Neutrophil (primary cell): ENCODE measurements around the gene SMIM28.
A peak's percentile ranks its signal among the peaks of the same experiment; 100 is the strongest.

Experiments used
- H3K27ac ChIP-seq: fragments of 200-600 bp; sonication (generic); 2 replicates; pipeline ENCODE4 v1.5.1; 2016; ENCODE audit warnings: mild to moderate bottlenecking, moderate library complexity
- H3K27me3 ChIP-seq: fragments of 200-600 bp; sonication (generic); 2 replicates; pipeline ENCODE4 v1.6.0; 2016; ENCODE audit warnings: mild to moderate bottlenecking
- H3K36me3 ChIP-seq: fragments of 200-600 bp; sonication (generic); 2 replicates; pipeline ENCODE4 v1.5.1; 2017
- H3K4me1 ChIP-seq, 2 experiments: fragments of 200-600 bp in 1 of 2; sonication (generic) in 1 of 2; 1 replicate in 1 of 2; 2 replicates in 1 of 2; pipeline versions ENCODE4 v1.5.1 to v1.6.1; 2013 to 2016; ENCODE audit warnings: low read depth in 1 of 2, low read length in 1 of 2, mild to moderate bottlenecking in 1 of 2, moderate library complexity in 1 of 2; ENCODE audit not compliant: control insufficient read depth in 1 of 2, insufficient read depth in 1 of 2
- H3K4me3 ChIP-seq, 2 experiments: fragments of 200-600 bp in 1 of 2; sonication (generic) in 1 of 2; 1 replicate in 1 of 2; 2 replicates in 1 of 2; pipeline ENCODE4 v1.5.1; 2013 to 2016; ENCODE audit warnings: low read depth in 1 of 2, low read length in 1 of 2, mild to moderate bottlenecking in 1 of 2, moderate library complexity in 1 of 2
- H3K9me3 ChIP-seq: fragments of 200-600 bp; sonication (generic); 2 replicates; pipeline ENCODE4 v1.5.1; 2016
- TF ChIP-seq, protein P1 (sequence below): fragments of 200-600 bp; sonication (generic); IDR thresholded peaks from 2 replicates; pipeline ENCODE4 v1.5.1; 2016; ENCODE audit warnings: antibody characterized with exemption

The SMIM28 gene

GRCh38 chr6:138397128-138398122 lies 19.7 kb downstream of the SMIM28 start:
- peaks cover 6% of the 10 kb centered on the region for H3K27me3 ChIP-seq
- no peaks in the 10 kb centered on the region for H3K4me1 ChIP-seq
- no peak overlapping the region for H3K27ac ChIP-seq
- H3K9me3 ChIP-seq = no peaks in the 10 kb centered on the region
- no peak overlapping the region for H3K4me3 ChIP-seq
- TF ChIP-seq, protein P1, sequence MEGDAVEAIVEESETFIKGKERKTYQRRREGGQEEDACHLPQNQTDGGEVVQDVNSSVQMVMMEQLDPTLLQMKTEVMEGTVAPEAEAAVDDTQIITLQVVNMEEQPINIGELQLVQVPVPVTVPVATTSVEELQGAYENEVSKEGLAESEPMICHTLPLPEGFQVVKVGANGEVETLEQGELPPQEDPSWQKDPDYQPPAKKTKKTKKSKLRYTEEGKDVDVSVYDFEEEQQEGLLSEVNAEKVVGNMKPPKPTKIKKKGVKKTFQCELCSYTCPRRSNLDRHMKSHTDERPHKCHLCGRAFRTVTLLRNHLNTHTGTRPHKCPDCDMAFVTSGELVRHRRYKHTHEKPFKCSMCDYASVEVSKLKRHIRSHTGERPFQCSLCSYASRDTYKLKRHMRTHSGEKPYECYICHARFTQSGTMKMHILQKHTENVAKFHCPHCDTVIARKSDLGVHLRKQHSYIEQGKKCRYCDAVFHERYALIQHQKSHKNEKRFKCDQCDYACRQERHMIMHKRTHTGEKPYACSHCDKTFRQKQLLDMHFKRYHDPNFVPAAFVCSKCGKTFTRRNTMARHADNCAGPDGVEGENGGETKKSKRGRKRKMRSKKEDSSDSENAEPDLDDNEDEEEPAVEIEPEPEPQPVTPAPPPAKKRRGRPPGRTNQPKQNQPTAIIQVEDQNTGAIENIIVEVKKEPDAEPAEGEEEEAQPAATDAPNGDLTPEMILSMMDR = no peak
- H3K36me3 ChIP-seq = no peaks in the 10 kb centered on the region

DNA sequence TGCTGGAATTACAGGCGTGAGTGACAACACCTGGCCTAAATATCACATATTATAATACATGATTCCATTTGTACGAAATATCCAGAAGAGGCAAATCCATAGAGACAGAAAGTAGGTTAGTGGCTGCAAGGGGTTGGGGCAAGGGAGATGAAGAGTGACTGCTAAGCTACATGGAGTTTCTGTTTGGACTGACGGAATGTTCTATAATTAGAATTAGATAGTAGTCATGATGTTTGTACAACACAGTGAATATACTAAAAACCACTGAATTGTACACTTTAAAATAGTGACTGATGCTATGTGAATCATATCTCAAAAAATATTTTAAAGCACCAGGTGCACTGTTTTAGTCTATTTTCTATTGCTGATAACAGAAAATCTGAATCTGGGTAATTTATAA lies 22.6 kb downstream of the SMIM28 start:
- Histone ChIP-seq H3K4me1 (peaks cover 12 to 16% of the 10 kb centered on the region in 2 experiments), H3K36me3 (peaks cover 2% of the 10 kb centered on the region), H3K27me3 (peaks cover 8% of the 10 kb centered on the region), H3K27ac (no peak overlapping the region), H3K4me3 (no peak overlapping the region), H3K9me3 (no peaks in the 10 kb centered on the region)
- TF ChIP-seq, protein P1 = no peak

- Histone ChIP-seq H3K4me1 (peaks cover 25 to 27% of the 10 kb centered on the region in 2 experiments), H3K36me3 (peaks cover 21% of the 10 kb centered on the region), H3K27me3 (peaks cover 8% of the 10 kb centered on the region), H3K27ac (no peak overlapping the region), H3K4me3 (no peak overlapping the region), H3K9me3 (no peaks in the 10 kb centered on the region)
- TF ChIP-seq, protein P1 = no peak
Measured at GRCh38 chr6:138401960-138402837, 24.5 kb downstream of the SMIM28 start.

DNA sequence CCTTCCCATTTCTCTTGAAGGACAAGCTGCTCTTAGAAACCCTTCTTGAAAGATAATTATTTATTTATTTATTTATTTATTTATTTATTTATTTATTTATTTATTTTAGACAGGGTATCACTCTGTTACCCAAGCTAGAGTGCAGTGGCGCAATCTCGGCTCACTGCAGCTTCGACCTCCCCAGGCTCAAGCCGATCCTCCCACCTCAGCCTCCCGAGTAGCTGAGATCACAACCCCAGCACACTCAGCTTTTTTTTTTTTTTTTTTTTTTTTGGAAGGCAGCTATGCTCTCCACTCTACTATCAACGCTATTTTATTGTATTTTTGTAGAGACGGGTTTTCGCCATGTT lies 25.1 kb downstream of the SMIM28 start:
- peaks cover 25 to 27% of the 10 kb centered on the region in 2 experiments for H3K4me1 ChIP-seq
- no peak overlapping the region for H3K27ac ChIP-seq
- H3K27me3 ChIP-seq = peaks cover 8% of the 10 kb centered on the region
- no peaks in the 10 kb centered on the region for H3K9me3 ChIP-seq
- H3K36me3 ChIP-seq = peaks cover 27% of the 10 kb centered on the region
- TF ChIP-seq, protein P1 = no peak
- H3K4me3 ChIP-seq = peak overlapping the region; percentile 80 to 93

GRCh38 chr6:138403324-138403800 lies 25.7 kb downstream of the SMIM28 start:
- Histone ChIP-seq H3K9me3 (no peaks in the 10 kb centered on the region), H3K27ac (peak overlapping the region; percentile 89), H3K27me3 (peaks cover 8% of the 10 kb centered on the region), H3K4me1 (peaks cover 25 to 27% of the 10 kb centered on the region in 2 experiments), H3K4me3 (peak overlapping the region; percentile 80 to 93), H3K36me3 (peaks cover 32% of the 10 kb centered on the region)
- TF ChIP-seq, protein P1 = no peak
